Neural progenitor cell (in vitro differentiated cells): Measurements from ENCODE around the gene APOC3. TPM values are rescaled to one million over a fixed set of nuclear protein-coding genes. Genes with fewer than 3 reads are reported as not detected.

Experiments used
- DNase-seq: peaks from one replicate; pipeline ENCODE4 v3.0.0-alpha.2; 2016; ENCODE audit warnings: low spot score
- H2AFZ ChIP-seq: fragments of 200-600 bp; sonication (generic); replicated peaks from 2 replicates; pipeline ENCODE4 v1.6.1; 2016; ENCODE audit warnings: antibody characterized with exemption
- H3F3A ChIP-seq: fragments of 200-600 bp; sonication (generic); 2 replicates; pipeline ENCODE4 v1.6.1; 2016; ENCODE audit warnings: antibody characterized with exemption, low read depth
- H3K27ac ChIP-seq: fragments of 200-600 bp; sonication (generic); 2 replicates; pipeline ENCODE4 v1.5.1; 2016; ENCODE audit warnings: mild to moderate bottlenecking
- H3K27me3 ChIP-seq: fragments of 200-600 bp; sonication (generic); 2 replicates; pipeline ENCODE4 v1.6.1; 2016; ENCODE audit warnings: mild to moderate bottlenecking, moderate library complexity
- H3K36me3 ChIP-seq: fragments of 200-600 bp; sonication (generic); 2 replicates; pipeline ENCODE4 v1.5.1; 2016
- H3K4me1 ChIP-seq: fragments of 200-600 bp; sonication (generic); 2 replicates; pipeline ENCODE4 v1.6.1; 2016; ENCODE audit warnings: mixed run types
- H3K4me2 ChIP-seq: fragments of 200-600 bp; sonication (generic); 2 replicates; pipeline ENCODE4 v1.6.1; 2016
- H3K4me3 ChIP-seq: fragments of 200-600 bp; sonication (generic); 2 replicates; pipeline ENCODE4 v1.5.1; 2016
- H3K79me2 ChIP-seq: fragments of 200-600 bp; sonication (generic); 2 replicates; pipeline ENCODE4 v1.6.1; 2016; ENCODE audit warnings: low read depth
- H3K9ac ChIP-seq: fragments of 200-600 bp; sonication (generic); 2 replicates; pipeline ENCODE4 v1.6.1; 2016
- H3K9me3 ChIP-seq: fragments of 200-600 bp; sonication (generic); 2 replicates; pipeline ENCODE4 v1.5.1; 2016; ENCODE audit warnings: low read depth
- H4K20me1 ChIP-seq: fragments of 200-600 bp; sonication (generic); 2 replicates; pipeline ENCODE4 v1.6.1; 2016; ENCODE audit warnings: low read depth
- H3K27ac Mint-ChIP-seq: 3 replicates; pipeline ENCODE4 v1.8.0; 2021; ENCODE audit warnings: mixed read lengths
- H3K27me3 Mint-ChIP-seq: 2 replicates; pipeline ENCODE4 v1.8.0; 2022; ENCODE audit warnings: low read depth, mild to moderate bottlenecking, inconsistent platforms, moderate library complexity, mixed read lengths; ENCODE audit not compliant: insufficient read depth
- H3K36me3 Mint-ChIP-seq: 3 replicates; pipeline ENCODE4 v1.8.0; 2021; ENCODE audit warnings: mixed read lengths
- H3K4me1 Mint-ChIP-seq: 3 replicates; pipeline ENCODE4 v1.8.0; 2021; ENCODE audit warnings: mixed read lengths
- H3K4me3 Mint-ChIP-seq: 3 replicates; pipeline ENCODE4 v1.8.0; 2021; ENCODE audit warnings: mild to moderate bottlenecking, moderate library complexity, mixed read lengths
- H3K9me3 Mint-ChIP-seq: 3 replicates; pipeline ENCODE4 v1.8.0; 2020; ENCODE audit warnings: mixed read lengths
- CTCF ChIP-seq: fragments of 200-600 bp; sonication (generic); IDR thresholded peaks from 2 replicates; pipeline ENCODE4 v1.5.1; 2017; ENCODE audit warnings: antibody characterized with exemption, mild to moderate bottlenecking
- EZH2 ChIP-seq: fragments of 200-600 bp; sonication (generic); IDR thresholded peaks from 2 replicates; pipeline ENCODE4 v1.6.1; 2017; ENCODE audit warnings: antibody characterized with exemption, mild to moderate bottlenecking, moderate library complexity
- EZH2phosphoT487 ChIP-seq: fragments of 200-600 bp; sonication (generic); IDR thresholded peaks from 2 replicates; pipeline ENCODE4 v1.6.1; 2017; ENCODE audit warnings: antibody characterized with exemption
- total RNA-seq: library from RNA; depleted of rRNA; stranded (reverse); fragments of >200 nt; gene quantifications from 2 replicates; pipeline ENCODE4 v1.2.3, GENCODE V29; 2015; ENCODE audit warnings: low replicate concordance

The APOC3 gene
- total RNA-seq, 1 donor from 2014 or later = not detected

- DNase-seq = no peak
- no peak overlapping the region for H2AFZ ChIP-seq
Measured at GRCh38 chr11:116821050-116821918, 8.4 kb upstream of the APOC3 start.

GRCh38 chr11:116822575-116822974 lies 7.1 kb upstream of the APOC3 start:
- Mint-ChIP-seq H3K36me3 (no peaks in the 10 kb centered on the region), H3K9me3 (no peaks in the 10 kb centered on the region), H3K27me3 (peaks cover 2% of the 10 kb centered on the region), H3K27ac (no peak overlapping the region), H3K4me3 (no peak overlapping the region), H3K4me1 (peaks cover 10% of the 10 kb centered on the region)
- no peak overlapping the region for H3K4me2 ChIP-seq
- no peaks in the 10 kb centered on the region for H4K20me1 ChIP-seq
- H3K36me3 ChIP-seq = no peaks in the 10 kb centered on the region
- no peak overlapping the region for H3K4me3 ChIP-seq
- H3K4me1 ChIP-seq = peaks cover 5% of the 10 kb centered on the region
- no peak for DNase-seq
- H3K79me2 ChIP-seq = no peaks in the 10 kb centered on the region
- no peak overlapping the region for H3K9ac ChIP-seq
- TF ChIP-seq EZH2phosphoT487 (no peak), CTCF (no peak)
- peaks cover 3% of the 10 kb centered on the region for H3F3A ChIP-seq
- no peak overlapping the region for H2AFZ ChIP-seq
- no peaks in the 10 kb centered on the region for H3K9me3 ChIP-seq
- no peak overlapping the region for H3K27ac ChIP-seq
- no peaks in the 10 kb centered on the region for H3K27me3 ChIP-seq

More at GRCh38 chr11:116821050-116821918, 8.4 kb upstream of the APOC3 start:
- Histone ChIP-seq H3K9me3 (no peaks in the 10 kb centered on the region), H3K4me1 (peaks cover 5% of the 10 kb centered on the region), H3K27ac (no peak overlapping the region), H3K4me2 (no peak overlapping the region), H3K36me3 (no peaks in the 10 kb centered on the region), H3K27me3 (no peaks in the 10 kb centered on the region), H3K79me2 (no peaks in the 10 kb centered on the region), H3K9ac (no peak overlapping the region), H3K4me3 (no peak overlapping the region), H3F3A (peaks cover 3% of the 10 kb centered on the region), H4K20me1 (no peaks in the 10 kb centered on the region)
- no peak for TF ChIP-seq CTCF
- no peak for TF ChIP-seq EZH2
- TF ChIP-seq EZH2phosphoT487 = no peak
- Mint-ChIP-seq H3K27me3 (peaks cover 2% of the 10 kb centered on the region), H3K36me3 (no peaks in the 10 kb centered on the region), H3K4me1 (peaks cover 2% of the 10 kb centered on the region), H3K9me3 (no peaks in the 10 kb centered on the region), H3K4me3 (no peak overlapping the region), H3K27ac (no peak overlapping the region)

GRCh38 chr11:116823031-116823843 lies 6.5 kb upstream of the APOC3 start, which contains the start of gene APOA4:
APOA4 (minus strand) TSS chr11:116823304; CDS start chr11:116823191, 113 bp downstream.
- peaks cover 2% of the 10 kb centered on the region for H3K27me3 Mint-ChIP-seq
- Histone ChIP-seq H3K4me2 (peak within 1 kb of the TSS; percentile 23), H3K27me3 (no peaks in the 10 kb centered on the region)

More at GRCh38 chr11:116823031-116823843, 6.5 kb upstream of the APOC3 start, which contains the start of gene APOA4:
- no peak within 1 kb of the TSS for H3K9ac ChIP-seq
- no peak within 1 kb of the TSS for H3K27ac ChIP-seq
- no peaks in the 10 kb centered on the region for H4K20me1 ChIP-seq
- no peak for TF ChIP-seq EZH2phosphoT487
- no peak for TF ChIP-seq EZH2
- no peak for TF ChIP-seq CTCF
- Mint-ChIP-seq H3K36me3 (no peaks in the 10 kb centered on the region), H3K4me1 (peaks cover 10% of the 10 kb centered on the region), H3K9me3 (no peaks in the 10 kb centered on the region), H3K27ac (no peak within 1 kb of the TSS), H3K4me3 (no peak within 1 kb of the TSS)
- H3K79me2 ChIP-seq = no peaks in the 10 kb centered on the region
- H3K4me3 ChIP-seq = no peak within 1 kb of the TSS
- no peaks in the 10 kb centered on the region for H3K36me3 ChIP-seq
- no peaks in the 10 kb centered on the region for H3K9me3 ChIP-seq
- no peaks in the 10 kb centered on the region for H3F3A ChIP-seq
- H2AFZ ChIP-seq = no peak within 1 kb of the TSS
- no peak for DNase-seq
- H3K4me1 ChIP-seq = peaks cover 5% of the 10 kb centered on the region
